HT-29 (cell line): ENCODE results near the gene MLLT6. TPM values are rescaled to one million over a fixed set of nuclear protein-coding genes. Genes with fewer than 3 reads are reported as not detected.
A peak's percentile ranks its signal among the peaks of the same experiment; 100 is the strongest.

Source experiments
- DNase-seq: peaks from one replicate; pipeline ENCODE4 v3.0.0-alpha.2; 2015; ENCODE audit warnings: low spot score
- total RNA-seq: library from RNA; depleted of rRNA; stranded (reverse); fragments of >200 nt; shearing (Covaris generic); gene quantifications from 2 replicates; pipeline ENCODE4 v1.2.3, GENCODE V29; 2014

The MLLT6 gene
- total RNA-seq, 1 experiment from 2014 or later: 252 TPM

- DNase-seq: peak; percentile 90
Measured at GRCh38 chr17:38674749-38675615, 30.1 kb upstream of the MLLT6 start, which contains the start of gene EPOP. Gene EPOP, minus strand, starts transcription at chr17:38674957. Its CDS starts 462 bp downstream, at chr17:38674495.

GRCh38 chr17:38676706-38677504 lies 28.2 kb upstream of the MLLT6 start:
- DNase-seq: peak; percentile 99

DNA sequence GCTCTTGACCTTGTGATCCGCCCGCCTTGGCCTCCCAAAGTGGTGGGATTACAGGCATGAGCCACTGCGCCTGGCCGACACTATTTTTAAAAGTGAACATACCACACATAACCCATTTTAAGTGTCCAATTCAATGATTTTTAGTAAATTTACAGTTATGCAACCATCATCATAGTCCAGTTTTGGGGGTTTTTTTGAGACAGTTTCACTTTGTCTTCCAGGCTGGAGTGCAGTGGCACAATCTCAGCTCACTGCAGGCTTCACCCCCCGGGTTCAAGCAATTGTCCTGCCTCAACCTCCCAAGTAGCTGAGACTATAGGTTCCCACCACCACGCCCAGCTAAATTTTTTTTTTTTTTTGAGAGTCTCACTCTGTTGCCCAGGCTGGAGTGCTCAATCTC lies 27.3 kb upstream of the MLLT6 start:
- no peak for DNase-seq

DNA sequence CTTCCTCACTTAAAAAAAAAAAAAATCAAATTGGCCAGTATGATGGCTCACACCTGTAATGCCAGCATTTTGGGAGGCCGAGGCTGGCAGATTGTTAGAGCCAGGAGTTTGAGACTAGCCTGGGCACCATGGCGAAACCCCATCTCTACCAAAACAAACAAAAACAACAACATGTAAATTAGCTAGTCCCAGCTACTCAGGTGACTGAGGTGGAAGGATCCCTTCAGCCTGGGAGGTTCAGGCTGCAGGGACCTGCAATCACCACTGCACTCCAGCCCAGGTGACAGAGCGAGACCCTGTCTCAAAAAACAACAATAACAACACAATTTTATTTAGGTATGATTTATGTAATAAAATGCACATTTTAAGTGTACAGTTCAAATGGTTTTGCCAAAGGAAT lies 24.0 kb upstream of the MLLT6 start:
- no peak for DNase-seq

DNA sequence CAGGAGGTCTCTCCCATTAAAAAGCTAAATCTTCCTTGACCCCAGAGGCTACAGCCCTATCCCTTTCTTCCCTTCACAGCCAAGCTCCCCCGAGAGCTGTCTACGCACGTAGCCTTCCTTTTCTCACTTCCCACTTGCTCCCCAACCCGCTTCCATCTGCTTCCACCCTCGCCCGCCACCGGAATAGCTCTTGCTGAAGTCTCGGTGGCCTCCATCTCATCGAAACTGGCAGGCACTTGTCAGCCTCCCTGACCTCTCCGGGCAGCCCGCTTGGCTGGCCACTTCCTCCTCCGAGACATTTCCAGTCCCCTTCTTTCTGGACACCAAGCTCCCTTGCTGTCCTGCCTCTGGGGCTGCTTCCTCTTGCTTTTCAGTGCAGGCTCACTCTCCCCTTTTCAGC lies 19.6 kb upstream of the MLLT6 start:
- DNase-seq: no peak

- DNase-seq: no peak
Measured at GRCh38 chr17:38687286-38687685, 17.8 kb upstream of the MLLT6 start.

DNA sequence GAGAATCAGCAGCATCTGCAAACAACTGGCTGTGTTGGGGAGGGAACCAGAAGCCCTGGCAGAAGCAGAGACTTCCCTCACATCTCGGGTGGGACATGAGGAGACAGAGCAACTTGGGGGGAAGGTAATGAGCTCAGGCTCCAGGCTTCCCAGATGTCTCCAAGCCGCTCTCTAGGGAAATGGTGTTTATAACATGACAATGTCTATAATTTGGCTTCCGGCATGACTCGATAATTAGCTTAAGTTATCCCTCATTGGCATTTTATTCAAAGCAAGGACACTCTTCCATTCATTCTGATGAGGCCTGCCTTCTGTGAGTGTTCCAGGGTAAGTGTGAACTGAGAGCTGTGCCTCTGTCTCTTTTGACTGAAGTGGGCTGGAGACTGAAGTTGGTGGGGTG lies 14.7 kb upstream of the MLLT6 start:
- DNase-seq: no peak

GRCh38 chr17:38691154-38691553 lies 13.9 kb upstream of the MLLT6 start:
- no peak for DNase-seq

- DNase-seq: no peak
Measured at GRCh38 chr17:38693700-38694329, 11.3 kb upstream of the MLLT6 start.

- no peak for DNase-seq
Measured at GRCh38 chr17:38697061-38697820, 7.8 kb upstream of the MLLT6 start.

DNA sequence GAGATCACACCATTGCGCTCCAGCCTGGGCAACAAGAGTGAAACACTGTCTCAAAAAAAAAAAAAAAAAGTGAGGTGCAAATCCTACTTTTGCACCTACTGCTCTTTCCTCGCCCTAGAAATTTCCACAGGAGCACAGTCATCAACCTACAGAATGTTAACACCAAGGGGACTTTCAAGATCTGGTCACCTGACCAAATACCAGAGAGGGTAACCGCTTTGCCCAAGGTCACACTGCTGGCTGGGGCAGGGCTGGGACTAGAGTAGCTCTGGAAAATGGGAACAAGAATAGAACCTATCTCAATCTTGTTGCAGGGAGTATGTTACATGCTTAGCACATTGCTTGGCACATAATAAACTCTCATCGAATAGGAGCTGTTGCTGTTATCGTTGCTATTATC lies 6.3 kb upstream of the MLLT6 start:
- DNase-seq: no peak

DNA sequence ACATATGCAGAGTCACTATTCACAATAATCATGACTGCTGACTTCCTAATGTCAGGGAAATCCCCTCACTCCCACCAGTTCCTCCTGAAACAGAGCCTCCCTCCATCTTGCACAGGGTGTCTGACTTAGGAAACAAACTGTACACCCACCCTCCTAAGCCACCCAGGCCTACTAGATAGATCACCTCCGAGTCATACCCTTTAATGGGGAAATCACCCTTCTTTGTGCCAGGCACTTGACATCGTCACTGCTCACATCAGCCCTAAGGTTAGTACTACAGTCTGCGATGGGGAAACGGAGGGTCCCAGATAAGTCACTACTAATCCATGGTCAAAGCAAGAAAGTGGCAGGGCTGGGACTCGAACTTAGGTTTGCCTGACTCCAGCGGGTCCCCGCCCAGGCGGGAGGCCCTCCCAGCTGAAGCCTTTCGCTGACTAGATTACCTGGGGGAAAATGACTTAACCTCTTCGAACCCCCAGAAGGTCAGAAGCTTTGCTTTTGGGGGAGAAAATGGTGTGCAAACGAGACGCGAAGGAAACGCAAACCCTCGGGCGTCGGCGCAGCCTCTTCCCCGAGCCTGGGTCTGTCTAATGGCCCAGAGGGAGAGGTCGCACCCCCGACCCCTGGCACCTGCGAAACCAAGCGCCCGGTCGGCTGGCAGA lies 3.4 kb upstream of the MLLT6 start:
- no peak for DNase-seq

GRCh38 chr17:38702166-38702915 lies 2.7 kb upstream of the MLLT6 start:
- peak; percentile 95 for DNase-seq

DNA sequence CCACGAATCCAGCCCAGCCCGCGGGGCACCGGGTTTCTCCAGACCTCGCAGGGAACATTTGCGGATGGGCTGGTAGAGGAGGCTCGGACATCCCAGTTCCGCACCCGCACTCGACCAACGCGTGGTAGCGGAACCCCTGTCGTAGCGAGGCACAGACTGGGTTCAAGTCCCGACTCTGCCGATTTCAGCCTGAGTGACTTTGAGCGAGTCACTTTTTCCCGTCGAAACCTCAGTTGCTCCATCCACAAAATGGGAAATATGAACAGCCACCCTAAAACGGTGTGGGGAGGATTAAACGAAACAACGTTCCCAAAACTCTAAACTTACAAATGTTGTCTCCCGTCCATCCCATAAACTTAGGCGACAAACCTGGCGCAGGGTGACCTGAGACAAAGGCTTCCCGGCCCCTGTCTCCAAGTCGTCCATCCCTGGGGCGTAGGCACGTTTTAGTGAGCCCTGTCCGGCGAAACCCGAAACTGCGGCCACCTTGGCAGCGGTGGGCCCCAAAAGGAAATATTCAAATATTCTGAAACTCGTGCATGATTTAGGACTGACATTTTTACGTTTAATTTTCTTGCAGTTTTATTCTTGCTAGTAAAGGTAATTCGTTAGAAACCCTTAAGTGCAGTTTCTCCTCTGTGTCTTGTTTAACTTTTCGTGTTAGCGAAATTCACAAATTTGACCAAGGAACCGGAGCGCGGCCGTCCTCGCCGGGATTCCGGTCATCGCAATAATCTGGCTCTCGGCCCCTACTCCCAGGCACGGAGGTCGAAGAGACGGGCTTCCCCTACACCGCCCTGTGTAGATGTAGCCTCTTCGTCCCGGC lies 1.9 kb upstream of the MLLT6 start:
- DNase-seq: peak; percentile 50

DNA sequence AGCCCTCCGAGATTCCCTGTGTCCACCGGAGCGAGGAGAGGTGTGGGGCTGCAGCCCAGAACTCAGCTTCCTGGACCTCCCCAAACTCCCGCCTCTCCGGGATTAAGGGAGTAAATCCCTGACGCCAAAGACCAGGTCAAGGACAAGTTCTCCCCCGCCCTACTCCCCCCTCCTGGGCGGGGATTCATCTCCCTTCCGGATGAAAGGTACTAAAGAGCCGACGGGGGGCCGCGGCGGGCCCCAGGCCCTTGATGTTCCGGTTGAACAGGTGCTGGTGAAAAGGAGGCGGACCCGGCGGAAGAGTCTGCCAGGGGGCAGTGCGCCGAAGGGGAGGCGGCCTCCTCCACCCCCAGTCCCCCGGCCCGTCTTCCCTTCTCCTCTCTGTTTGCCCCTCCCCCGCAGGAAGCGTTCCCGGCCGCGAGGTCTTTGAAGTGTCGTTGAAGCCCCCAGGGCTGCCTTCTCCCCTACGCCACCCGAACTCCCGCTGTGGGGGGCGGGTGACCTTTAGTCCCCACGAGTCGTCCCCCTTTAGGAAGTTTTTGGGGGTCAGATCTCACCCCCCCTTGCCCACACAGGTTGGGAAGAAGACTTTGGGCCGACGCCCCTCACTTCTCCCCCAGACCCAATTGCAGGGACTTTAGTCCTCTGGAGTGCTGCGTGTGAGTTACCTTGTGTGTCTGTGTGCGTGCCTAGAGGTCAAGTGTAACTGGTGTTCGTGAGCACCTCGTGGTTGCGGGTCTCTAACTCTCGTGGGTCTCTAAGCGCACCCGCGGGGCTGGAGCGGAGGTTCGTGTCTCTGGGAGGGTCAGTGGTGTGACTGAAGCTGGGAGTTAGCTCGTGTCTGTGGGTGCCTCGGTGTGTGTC lies 1.1 kb upstream of the MLLT6 start:
- DNase-seq: peak; percentile 99

DNA sequence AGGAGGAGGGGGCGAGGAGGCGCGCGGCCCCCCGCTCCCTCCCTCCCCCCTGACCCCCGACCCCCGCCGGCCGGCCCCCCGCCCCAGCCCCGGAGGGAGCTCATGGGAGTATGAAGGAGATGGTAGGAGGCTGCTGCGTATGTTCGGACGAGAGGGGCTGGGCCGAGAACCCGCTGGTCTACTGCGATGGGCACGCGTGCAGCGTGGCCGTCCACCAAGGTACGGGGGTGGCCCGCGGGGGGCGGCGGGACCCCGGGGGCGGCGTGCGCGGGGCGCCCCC lies 390 bp downstream of the MLLT6 start:
- no peak for DNase-seq

DNA sequence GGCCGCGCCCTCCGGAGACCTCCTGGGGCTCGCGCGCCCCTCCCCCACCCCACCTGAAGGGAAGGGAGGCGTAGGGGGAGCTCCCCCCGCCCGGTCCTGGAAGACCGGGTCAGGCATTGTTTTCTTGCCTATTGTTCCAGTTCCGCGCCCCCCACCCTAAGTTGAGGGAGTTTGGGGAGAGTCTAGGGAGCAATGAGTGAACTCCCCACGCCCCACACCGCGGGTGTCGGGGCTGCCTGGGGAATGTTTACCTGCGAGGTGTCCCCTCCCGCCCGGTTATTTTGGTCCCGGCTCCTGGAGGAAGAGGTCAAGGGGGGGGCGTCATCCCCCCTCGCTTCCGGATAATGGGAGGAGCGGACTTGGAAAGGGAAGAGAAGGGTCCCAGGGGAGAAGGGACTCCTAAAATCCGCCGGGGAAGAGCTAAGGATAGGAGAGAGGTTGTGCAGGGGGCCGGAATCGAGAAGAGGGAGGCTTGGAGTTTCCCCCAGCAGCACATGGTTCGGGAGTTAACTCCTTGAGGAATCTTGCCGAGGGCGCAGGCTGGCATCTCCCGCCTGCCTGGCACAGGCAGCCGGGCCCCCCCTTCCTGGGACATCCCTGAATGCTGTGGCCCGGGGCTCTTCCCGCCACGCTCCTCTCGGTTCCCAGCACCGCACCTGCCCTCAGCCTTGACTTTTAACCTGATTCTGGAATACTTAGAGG lies 881 bp downstream of the MLLT6 start:
- DNase-seq: peak; percentile 88
